Stomach (tissue), 9 donors: ENCODE data around the gene MTMR10. TPM values are rescaled to one million over a fixed set of nuclear protein-coding genes. Genes with fewer than 3 reads are reported as not detected.
A peak's percentile ranks its signal among the peaks of the same experiment; 100 is the strongest.

ENCODE experiments used
- DNase-seq, 2 donors: peaks; one replicate each; pipeline versions ENCODE4 v3.0.0 to v3.0.0-alpha.2; 2013 to 2019
- H3K27ac ChIP-seq, 5 donors: fragments of 200-600 bp in 4 of 5; sonication (generic) in 4 of 5; one replicate each; pipeline ENCODE4 v1.5.1; 2013 to 2019; ENCODE audit warnings: mild to moderate bottlenecking in 1 of 5, moderate library complexity in 1 of 5
- H3K27me3 ChIP-seq, 3 donors: fragments of 200-600 bp; sonication (generic); one replicate each; pipeline ENCODE4 v1.5.1; 2017 to 2019; ENCODE audit warnings: mixed run types in 1 of 3
- H3K36me3 ChIP-seq, 4 donors: fragments of 200-600 bp; sonication (generic); 1 replicate in 3 of 4; 2 replicates in 1 of 4; pipeline ENCODE4 v1.5.1; 2016 to 2019
- H3K4me1 ChIP-seq, 4 donors: fragments of 200-600 bp; sonication (generic); one replicate each; pipeline ENCODE4 v1.5.1; 2016 to 2019
- H3K4me3 ChIP-seq, 4 donors: fragments of 200-600 bp; sonication (generic) in 3 of 4; one replicate each; pipeline ENCODE4 v1.5.1; 2016 to 2019; ENCODE audit warnings: mild to moderate bottlenecking in 1 of 4
- H3K9me3 ChIP-seq, 4 donors: fragments of 200-600 bp; sonication (generic); one replicate each; pipeline ENCODE4 v1.5.1; 2016 to 2019
- EP300 ChIP-seq: sonication (generic); formaldehyde crosslinking; IDR thresholded peaks from one replicate; pipeline ENCODE4 v1.6.1; 2017; ENCODE audit warnings: antibody characterized with exemption
- POLR2A ChIP-seq, 4 donors: fragments of 450-650 bp; IDR thresholded peaks; one replicate each; pipeline ENCODE4 v1.6.1; 2016; ENCODE audit warnings: antibody characterized with exemption in 4 of 4, control low read depth in 2 of 4, mild to moderate bottlenecking in 1 of 4, moderate library complexity in 1 of 4
- POLR2AphosphoS5 ChIP-seq, 3 donors: sonication (generic); formaldehyde crosslinking; IDR thresholded peaks; one replicate each; pipeline ENCODE4 v1.6.1; 2016; ENCODE audit warnings: antibody characterized with exemption in 3 of 3
- WGBS, 5 donors: extraction: QIAGEN DNeasy Blood & Tissue Kit in 3 of 5; methylation state at CpG; one replicate each; pipeline versions ENCODE4 v1.1.5 to v1.1.7; 2013 to 2018; 5-methylcytosine and 5-hydroxymethylcytosine counted together
- intact Hi-C: fragments of 100-400 bp; cut with DNase I; formaldehyde crosslinking; loops from one replicate; pipeline ENCODE4 v1.15.1; 2023; ENCODE audit warnings: low total_unique reads
- polyA plus RNA-seq, 3 donors: library from polyadenylated mRNA; stranded (reverse); fragments of 200-250 nt; gene quantifications; one replicate each; pipeline ENCODE4 v1.2.3, GENCODE V29; 2013
- total RNA-seq, 5 donors: library from RNA; depleted of rRNA; stranded (reverse); fragments of >200 nt; gene quantifications; one replicate each; pipeline versions ENCODE4 v1.1.0 to v1.2.3, GENCODE V29; 2014 to 2016
- TF ChIP-seq, protein P1 (sequence below), 7 experiments: fragments of 450-650 bp in 4 of 7; fragments of 200-600 bp in 3 of 7; sonication (generic) in 3 of 7; IDR thresholded peaks; one replicate each; pipeline ENCODE4 v1.5.1; 2016 to 2019; ENCODE audit warnings: antibody characterized with exemption in 7 of 7, control low read depth in 2 of 7, mild to moderate bottlenecking in 1 of 7
- donor health status: healthy with polysubstance abuse.
- donor health status: Bipolar disorder and iron deficiency.
- donor health status: healthy.

MTMR10 gene
- total and polyA plus RNA-seq, 8 donors = 4.9 to 118 (median 26.5) TPM

DNA sequence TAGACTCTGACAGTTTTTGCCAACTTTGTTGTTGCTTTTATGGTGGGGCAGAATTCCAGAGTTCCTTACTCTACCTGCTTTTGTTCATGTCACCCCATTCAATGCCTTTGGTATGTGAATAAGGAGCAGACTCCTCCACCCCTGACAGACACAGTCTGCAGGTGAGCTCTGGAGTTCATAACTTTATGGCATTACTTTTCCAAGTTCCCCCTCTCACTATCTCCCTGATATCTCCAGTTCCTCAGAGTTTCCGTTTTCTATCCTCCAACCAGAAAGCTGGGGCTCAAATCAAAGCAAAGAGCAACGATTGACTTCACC is 23.1 kb upstream of the MTMR10 start:
- Histone ChIP-seq H3K9me3 (peaks cover 0 to 25% (median 14%) of the 10 kb centered on the region in 4 donors), H3K4me1 (peaks cover 0 to 7% (median 1%) of the 10 kb centered on the region in 4 donors), H3K27ac (peak overlapping the region in 3 of 5 donors; percentile 20 to 39 (median 38)), H3K4me3 (no peak overlapping the region), H3K27me3 (no peaks in the 10 kb centered on the region), H3K36me3 (no peaks in the 10 kb centered on the region)
- whole genome bisulfite sequencing, 5 donors = 21 to 67% (median 36%) methylated on average over 2 of the region's 2 CpGs
- TF ChIP-seq POLR2A (IDR thresholded peaks at IDR 0.05) (no peak), EP300 (no peak), POLR2AphosphoS5 (IDR thresholded peaks at IDR 0.05) (no peak)
- TF ChIP-seq, protein P1, sequence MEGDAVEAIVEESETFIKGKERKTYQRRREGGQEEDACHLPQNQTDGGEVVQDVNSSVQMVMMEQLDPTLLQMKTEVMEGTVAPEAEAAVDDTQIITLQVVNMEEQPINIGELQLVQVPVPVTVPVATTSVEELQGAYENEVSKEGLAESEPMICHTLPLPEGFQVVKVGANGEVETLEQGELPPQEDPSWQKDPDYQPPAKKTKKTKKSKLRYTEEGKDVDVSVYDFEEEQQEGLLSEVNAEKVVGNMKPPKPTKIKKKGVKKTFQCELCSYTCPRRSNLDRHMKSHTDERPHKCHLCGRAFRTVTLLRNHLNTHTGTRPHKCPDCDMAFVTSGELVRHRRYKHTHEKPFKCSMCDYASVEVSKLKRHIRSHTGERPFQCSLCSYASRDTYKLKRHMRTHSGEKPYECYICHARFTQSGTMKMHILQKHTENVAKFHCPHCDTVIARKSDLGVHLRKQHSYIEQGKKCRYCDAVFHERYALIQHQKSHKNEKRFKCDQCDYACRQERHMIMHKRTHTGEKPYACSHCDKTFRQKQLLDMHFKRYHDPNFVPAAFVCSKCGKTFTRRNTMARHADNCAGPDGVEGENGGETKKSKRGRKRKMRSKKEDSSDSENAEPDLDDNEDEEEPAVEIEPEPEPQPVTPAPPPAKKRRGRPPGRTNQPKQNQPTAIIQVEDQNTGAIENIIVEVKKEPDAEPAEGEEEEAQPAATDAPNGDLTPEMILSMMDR (IDR thresholded peaks at IDR 0.05) = no peak
- no peak for DNase-seq
- intact Hi-C loops = no loop called here

DNA sequence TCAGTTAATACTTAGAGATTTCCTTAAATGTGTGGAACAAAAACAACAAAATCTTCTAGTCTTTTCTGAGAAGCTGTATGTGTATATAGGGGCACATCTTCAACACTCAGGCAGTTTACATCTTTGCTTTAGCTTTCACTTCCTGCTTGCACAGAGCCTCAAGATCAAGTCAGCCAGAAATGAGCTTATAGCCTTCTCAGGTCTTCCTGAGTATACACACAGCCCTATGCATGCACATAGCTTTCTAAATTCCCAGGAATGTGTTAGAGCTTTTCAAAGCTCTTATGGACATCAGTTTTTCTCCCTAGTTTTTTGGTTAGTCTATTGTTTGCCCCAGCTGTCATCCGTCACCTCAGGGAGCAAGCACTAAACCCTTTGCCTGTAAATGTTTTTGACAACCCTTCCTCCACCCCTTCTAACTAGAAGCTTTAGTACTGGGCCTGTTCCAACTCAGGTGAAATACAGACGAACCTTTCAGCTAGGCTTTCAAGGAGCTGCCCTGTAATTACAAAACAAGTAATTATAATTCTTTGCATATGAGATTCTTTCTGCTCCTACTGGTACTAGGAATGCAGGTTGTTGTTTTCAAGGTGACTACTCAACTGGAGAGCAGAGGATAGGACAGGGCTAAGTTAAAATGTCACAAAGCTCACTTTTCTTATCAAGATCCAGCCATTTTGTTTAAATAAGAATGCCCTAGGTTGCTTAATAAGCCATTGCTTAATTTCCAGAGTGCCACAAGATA is 22.6 kb upstream of the MTMR10 start:
- peaks cover 0 to 7% (median 1%) of the 10 kb centered on the region in 4 donors for H3K4me1 ChIP-seq
- no peak overlapping the region for H3K4me3 ChIP-seq
- peaks cover 0 to 25% (median 14%) of the 10 kb centered on the region in 4 donors for H3K9me3 ChIP-seq
- H3K36me3 ChIP-seq = no peaks in the 10 kb centered on the region
- WGBS, 5 donors = 25 to 48% (median 29%) methylated on average over 2 of the region's 2 CpGs
- DNase-seq = peak in 1 of 2 donors; percentile 35
- intact Hi-C loops = no loop called here
- peak overlapping the region in 2 of 5 donors; percentile 20 to 39 for H3K27ac ChIP-seq
- no peaks in the 10 kb centered on the region for H3K27me3 ChIP-seq
- TF ChIP-seq POLR2A (IDR thresholded peaks at IDR 0.05) = no peak

DNA sequence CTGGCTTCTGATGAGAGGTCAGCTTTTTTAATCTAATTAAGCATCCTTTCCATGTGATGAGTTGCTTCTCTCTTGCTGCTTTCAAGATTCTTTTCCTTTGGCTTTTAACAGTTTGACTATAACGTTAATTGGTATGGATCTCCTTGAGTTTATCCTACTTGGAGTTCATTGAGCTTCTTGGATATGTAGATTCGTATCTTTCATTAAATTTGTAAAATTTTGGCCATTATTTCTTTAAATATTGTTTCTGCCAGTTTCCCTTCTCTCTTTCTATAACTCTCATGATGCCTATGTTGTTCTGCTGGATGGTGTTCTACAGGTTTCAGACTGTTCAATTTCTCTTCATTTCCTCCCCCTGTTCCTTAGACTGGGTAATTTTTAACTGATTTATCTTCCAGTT is 21.0 kb upstream of the MTMR10 start:
- H3K9me3 ChIP-seq = peaks cover 0 to 25% (median 14%) of the 10 kb centered on the region in 4 donors
- TF ChIP-seq, protein P1 (IDR thresholded peaks at IDR 0.05) = no peak
- TF ChIP-seq POLR2AphosphoS5 (IDR thresholded peaks at IDR 0.05) = no peak
- TF ChIP-seq POLR2A (IDR thresholded peaks at IDR 0.05) = no peak
- TF ChIP-seq EP300 = no peak
- peaks cover 0 to 7% (median 1%) of the 10 kb centered on the region in 4 donors for H3K4me1 ChIP-seq
- WGBS, 5 donors = 69 to 94% (median 91%) methylated on average over 2 of the region's 2 CpGs
- no peak for DNase-seq
- intact Hi-C loops = no loop called here
- H3K4me3 ChIP-seq = no peak overlapping the region
- no peaks in the 10 kb centered on the region for H3K36me3 ChIP-seq
- no peaks in the 10 kb centered on the region for H3K27me3 ChIP-seq
- no peak overlapping the region for H3K27ac ChIP-seq

DNA sequence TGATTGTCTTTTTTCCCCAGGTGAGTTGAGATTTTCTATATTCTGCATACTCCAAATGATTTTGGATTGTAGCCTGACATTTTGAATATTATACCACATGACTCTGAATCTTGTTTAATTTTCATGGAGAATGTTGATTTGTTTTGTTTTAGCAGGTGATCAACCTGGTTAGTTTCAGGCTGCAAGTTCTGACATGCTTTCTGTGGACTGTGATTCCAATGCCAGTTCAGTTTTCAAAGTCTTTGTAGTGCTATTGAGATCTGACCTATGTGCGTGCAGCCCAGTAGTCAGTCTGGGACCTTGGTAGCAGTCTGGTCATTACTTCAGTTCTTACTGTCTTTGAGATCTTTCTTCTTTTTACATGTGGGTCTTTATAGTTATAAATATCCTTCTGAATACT is 18.6 kb upstream of the MTMR10 start:
- WGBS, 5 donors = 85 to 97% (median 93%) methylated on average over 1 of the region's 1 CpG
- Histone ChIP-seq H3K4me1 (peaks cover 0 to 7% (median 2%) of the 10 kb centered on the region in 4 donors), H3K36me3 (no peaks in the 10 kb centered on the region), H3K9me3 (peaks cover 0 to 25% (median 14%) of the 10 kb centered on the region in 4 donors), H3K4me3 (no peak overlapping the region), H3K27ac (no peak overlapping the region), H3K27me3 (no peaks in the 10 kb centered on the region)
- no peak for TF ChIP-seq EP300
- no peak for DNase-seq
- intact Hi-C loops = no loop called here

DNA sequence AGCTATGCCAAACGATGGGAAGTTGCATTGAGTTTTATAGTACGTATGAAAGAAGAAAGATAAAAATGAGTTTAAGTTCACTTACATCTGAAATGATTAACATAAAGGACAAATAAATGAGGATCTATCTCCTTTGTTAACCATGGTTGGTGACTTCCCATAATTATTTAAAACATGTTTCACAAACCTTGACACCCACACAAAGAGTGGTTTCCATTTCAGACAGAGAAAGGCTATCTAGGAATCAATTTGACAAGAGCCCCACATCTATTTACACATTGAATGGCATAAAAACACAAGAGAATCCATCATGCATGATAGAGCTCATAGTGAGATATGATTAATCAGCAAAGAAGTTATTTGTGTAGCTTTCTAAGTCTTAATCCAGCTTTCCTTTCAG is 14.2 kb upstream of the MTMR10 start:
- Histone ChIP-seq H3K36me3 (no peaks in the 10 kb centered on the region), H3K4me1 (peaks cover 0 to 10% (median 0%) of the 10 kb centered on the region in 4 donors), H3K9me3 (no peaks in the 10 kb centered on the region), H3K27me3 (peaks cover 0 to 4% (median 0%) of the 10 kb centered on the region in 3 donors), H3K27ac (no peak overlapping the region), H3K4me3 (no peak overlapping the region)
- intact Hi-C loops = no loop called here
- no peak for TF ChIP-seq POLR2AphosphoS5 (IDR thresholded peaks at IDR 0.05)
- no peak for TF ChIP-seq EP300
- TF ChIP-seq POLR2A (IDR thresholded peaks at IDR 0.05) = no peak
- TF ChIP-seq, protein P1 (IDR thresholded peaks at IDR 0.05) = no peak
- no peak for DNase-seq
- 46 to 70% (median 57%) methylated on average over 2 of the region's 2 CpGs for WGBS, 5 donors
